HUES48 (cell line): ENCODE results near the gene TMEM223.
"Not testable (repeated sequence)": the region's sequence is repeated elsewhere in the genome, so short reads cannot be mapped to it uniquely, and the experiment has no call there.

Source experiments
- H3K27ac ChIP-seq: one replicate; pipeline ENCODE4 v1.7.0; 2013; ENCODE audit warnings: low read depth, low read length, inconsistent platforms
- H3K27me3 ChIP-seq: 2 replicates; pipeline ENCODE4 v1.6.1; 2013; ENCODE audit warnings: mild to moderate bottlenecking, low read length; ENCODE audit not compliant: control insufficient read depth, insufficient read depth
- H3K36me3 ChIP-seq: 2 replicates; pipeline ENCODE4 v1.6.1; 2013; ENCODE audit warnings: low read length; ENCODE audit not compliant: control insufficient read depth, insufficient read depth
- H3K4me1 ChIP-seq: 2 replicates; pipeline ENCODE4 v1.6.1; 2013; ENCODE audit warnings: mild to moderate bottlenecking, low read length; ENCODE audit not compliant: control insufficient read depth, insufficient read depth
- H3K4me3 ChIP-seq: 2 replicates; pipeline ENCODE4 v1.5.1; 2013; ENCODE audit warnings: mild to moderate bottlenecking, low read depth, low read length
- H3K9ac ChIP-seq: 2 replicates; pipeline ENCODE4 v1.6.1; 2013; ENCODE audit warnings: mild to moderate bottlenecking, low read depth, low read length, moderate library complexity
- H3K9me3 ChIP-seq: 2 replicates; pipeline ENCODE4 v1.6.1; 2013; ENCODE audit warnings: low read length; ENCODE audit not compliant: control insufficient read depth, insufficient read depth

TMEM223 gene

GRCh38 chr11:62749931-62750330, 41.9 kb downstream of the TMEM223 start:
- not testable (repeated sequence) for H3K9me3 ChIP-seq, H3K27me3 ChIP-seq, H3K9ac ChIP-seq, H3K27ac ChIP-seq, H3K4me1 ChIP-seq, H3K4me3 ChIP-seq
- H3K36me3 ChIP-seq, result peaks cover 42% of the 10 kb centered on the region

- Histone ChIP-seq H3K9ac (no peak overlapping the region), H3K27ac (no peak overlapping the region), H3K9me3 (no peaks in the 10 kb centered on the region), H3K27me3 (no peaks in the 10 kb centered on the region), H3K4me3 (no peak overlapping the region), H3K4me1 (no peaks in the 10 kb centered on the region), H3K36me3 (peaks cover 32% of the 10 kb centered on the region)
These were observed 44.2 kb downstream of the TMEM223 start for GRCh38 chr11:62747475-62748160.
